GM18858 (cell line): ENCODE measurements around the gene RNF13.
A peak's percentile ranks its signal among the peaks of the same experiment; 100 is the strongest.
"Not testable (repeated sequence)": the region's sequence is repeated elsewhere in the genome, so short reads cannot be mapped to it uniquely, and the experiment has no call there.

Experiments
- ATAC-seq: cut with Tn5 transposase; IDR thresholded peaks from one replicate; pipeline ENCODE4 v1.9.1; 2021; ENCODE audit not compliant: unreplicated experiment

RNF13 gene

GRCh38 chr3:149949181-149949580, 136.2 kb downstream of the RNF13 start:
- no peak for ATAC-seq

GRCh38 chr3:149954812-149955211, 141.8 kb downstream of the RNF13 start:
- ATAC-seq: no peak

- ATAC-seq: no peak
Observed at GRCh38 chr3:149955449-149955848, 142.4 kb downstream of the RNF13 start.

GRCh38 chr3:149957361-149958125, 144.5 kb downstream of the RNF13 start:
- ATAC-seq: no peak

GRCh38 chr3:149958171-149958796, 145.3 kb downstream of the RNF13 start:
- no peak for ATAC-seq

GRCh38 chr3:149959443-149959842, 146.4 kb downstream of the RNF13 start:
- no peak for ATAC-seq

- no peak for ATAC-seq
Observed at GRCh38 chr3:149963485-149963884, 150.5 kb downstream of the RNF13 start.

- no peak for ATAC-seq
Observed at GRCh38 chr3:149964291-149964690, 151.3 kb downstream of the RNF13 start.

- no peak for ATAC-seq
Observed at GRCh38 chr3:149965278-149965677, 152.3 kb downstream of the RNF13 start.

GRCh38 chr3:149967086-149967685, 154.2 kb downstream of the RNF13 start:
- peak; percentile 26 for ATAC-seq

GRCh38 chr3:149968216-149968615, 155.2 kb downstream of the RNF13 start:
- ATAC-seq: no peak

- ATAC-seq: no peak
Observed at GRCh38 chr3:149969110-149969939, 156.3 kb downstream of the RNF13 start.

- peak; percentile 52 for ATAC-seq
Observed at GRCh38 chr3:149969940-149970715, 157.1 kb downstream of the RNF13 start.

- ATAC-seq: peak; percentile 26
Observed at GRCh38 chr3:149970716-149971402, 157.8 kb downstream of the RNF13 start, which contains the start of gene PFN2. TSS of gene PFN2 (minus strand) at chr3:149970895. CDS start at chr3:149970856, 39 bp downstream.

GRCh38 chr3:149971403-149972075, 158.5 kb downstream of the RNF13 start:
- peak; percentile 6 for ATAC-seq

GRCh38 chr3:149975919-149976318, 162.9 kb downstream of the RNF13 start:
- ATAC-seq: no peak

- ATAC-seq: no peak
Observed at GRCh38 chr3:149977386-149977785, 164.4 kb downstream of the RNF13 start.

GRCh38 chr3:149981979-149982378, 169.0 kb downstream of the RNF13 start:
- not testable (repeated sequence) for ATAC-seq

- ATAC-seq: not testable (repeated sequence)
Observed at GRCh38 chr3:149983053-149983452, 170.0 kb downstream of the RNF13 start.
